ENCODE measurements around the gene GCNT4.

The GCNT4 gene

DNA sequence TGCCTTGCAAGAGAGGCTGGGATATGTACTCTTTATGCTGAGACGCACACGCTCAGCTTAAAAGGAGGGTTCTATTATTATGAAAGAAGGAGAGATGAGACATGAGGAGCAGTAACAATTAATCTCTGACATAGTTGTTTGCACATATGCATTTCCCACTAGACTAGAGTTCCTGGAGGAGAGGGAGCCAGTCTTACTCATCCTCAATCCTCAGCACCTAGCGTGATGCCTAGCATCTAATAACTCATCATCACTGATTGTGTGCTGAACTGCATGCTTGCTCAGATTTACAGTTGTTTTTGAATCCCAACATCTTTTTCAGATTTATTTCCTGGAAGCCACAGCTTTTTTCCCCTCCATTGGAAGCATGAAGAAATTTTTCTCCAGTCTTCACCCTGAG is 35.5 kb downstream of the GCNT4 start:
- TF ChIP-seq ZNF274 (IDR thresholded peaks at IDR 0.05; ENCODE audit: low read depth, low read length): no peak
- H3K4me3 ChIP-seq (ENCODE audit: low read length): no peak overlapping the region

DNA sequence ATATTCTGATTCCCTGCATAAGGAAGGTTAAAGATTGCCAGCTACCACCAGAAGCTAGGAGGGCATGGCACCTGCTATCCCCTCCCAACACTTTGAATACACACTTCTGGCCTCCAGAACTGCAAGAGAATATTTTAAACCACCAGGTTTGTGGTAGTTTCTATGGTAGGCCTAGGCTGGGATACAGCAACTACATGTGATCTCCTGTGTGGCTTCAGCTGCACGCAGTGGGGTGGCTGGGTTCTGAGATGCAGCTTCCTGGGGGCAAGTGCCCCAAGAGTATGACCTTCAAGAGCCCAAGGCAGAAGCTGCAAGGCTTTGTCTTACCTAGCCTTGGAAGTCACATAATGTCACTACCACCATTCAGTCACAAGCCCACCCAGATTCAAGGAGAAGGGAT is 39.6 kb downstream of the GCNT4 start:
- TF ChIP-seq ZNF274 (IDR thresholded peaks at IDR 0.05; ENCODE audit: low read depth, low read length): no peak
- no peak overlapping the region for H3K4me3 ChIP-seq (ENCODE audit: low read length)

DNA sequence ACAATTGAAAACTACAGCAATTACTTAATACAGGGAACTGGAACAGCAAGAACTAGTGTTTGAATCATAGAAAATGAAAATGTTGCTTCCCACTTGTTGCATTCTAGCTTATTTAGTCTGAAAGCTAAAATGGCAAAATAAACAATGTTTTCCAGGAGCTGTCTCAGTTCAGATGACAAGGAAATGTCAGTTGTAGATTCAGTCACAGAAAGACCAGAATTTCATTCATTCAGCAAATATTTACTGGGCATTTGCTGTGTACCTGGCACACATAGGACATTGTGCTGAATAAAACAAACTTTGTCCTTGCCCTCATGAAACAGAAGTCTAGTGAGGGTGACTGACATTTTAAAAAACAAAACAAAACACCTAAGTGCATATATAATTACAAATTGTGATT is 41.5 kb downstream of the GCNT4 start:
- no peak for TF ChIP-seq ZNF274 (IDR thresholded peaks at IDR 0.05; ENCODE audit: low read depth, low read length)
- H3K4me3 ChIP-seq (ENCODE audit: low read length): no peak overlapping the region

DNA sequence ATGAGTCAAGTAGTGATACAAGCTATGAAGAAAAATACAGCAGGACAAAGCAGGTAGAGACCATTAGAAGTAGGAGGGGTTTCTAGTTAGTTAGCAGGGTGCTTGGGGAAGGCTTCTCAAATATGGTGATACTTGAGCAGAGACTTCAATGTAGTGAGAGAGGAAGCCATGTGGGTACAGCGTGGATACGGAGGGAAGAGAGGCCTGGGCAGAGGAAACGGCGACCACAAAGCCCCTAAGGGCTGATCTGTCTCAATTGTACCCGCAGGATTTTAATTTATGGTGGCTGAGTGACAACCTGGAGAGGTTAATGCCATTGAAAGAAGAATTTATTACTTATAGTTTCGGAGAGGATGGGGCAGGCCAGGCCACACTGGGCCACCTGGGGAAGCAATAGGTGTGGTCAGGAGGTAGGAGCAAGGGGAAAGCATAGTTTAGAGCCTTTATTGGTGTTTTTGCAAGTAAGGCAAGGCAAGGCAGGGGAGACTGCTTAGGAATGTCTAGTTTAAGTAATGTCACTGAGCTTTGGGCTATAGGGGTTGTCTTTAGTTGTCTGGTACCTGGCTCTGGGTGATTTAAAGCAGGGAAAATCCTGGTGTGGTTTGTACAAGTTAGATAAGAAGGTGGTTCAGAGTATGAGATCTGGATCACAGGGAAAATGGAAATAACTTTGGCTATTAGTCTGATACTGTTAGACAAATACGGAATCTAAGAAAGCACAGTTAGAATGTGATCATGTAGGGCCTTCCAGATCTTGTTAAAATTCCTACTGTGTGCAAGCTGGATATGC is 42.6 kb downstream of the GCNT4 start:
- no peak for TF ChIP-seq ZNF274 (IDR thresholded peaks at IDR 0.05; ENCODE audit: low read depth, low read length)

DNA sequence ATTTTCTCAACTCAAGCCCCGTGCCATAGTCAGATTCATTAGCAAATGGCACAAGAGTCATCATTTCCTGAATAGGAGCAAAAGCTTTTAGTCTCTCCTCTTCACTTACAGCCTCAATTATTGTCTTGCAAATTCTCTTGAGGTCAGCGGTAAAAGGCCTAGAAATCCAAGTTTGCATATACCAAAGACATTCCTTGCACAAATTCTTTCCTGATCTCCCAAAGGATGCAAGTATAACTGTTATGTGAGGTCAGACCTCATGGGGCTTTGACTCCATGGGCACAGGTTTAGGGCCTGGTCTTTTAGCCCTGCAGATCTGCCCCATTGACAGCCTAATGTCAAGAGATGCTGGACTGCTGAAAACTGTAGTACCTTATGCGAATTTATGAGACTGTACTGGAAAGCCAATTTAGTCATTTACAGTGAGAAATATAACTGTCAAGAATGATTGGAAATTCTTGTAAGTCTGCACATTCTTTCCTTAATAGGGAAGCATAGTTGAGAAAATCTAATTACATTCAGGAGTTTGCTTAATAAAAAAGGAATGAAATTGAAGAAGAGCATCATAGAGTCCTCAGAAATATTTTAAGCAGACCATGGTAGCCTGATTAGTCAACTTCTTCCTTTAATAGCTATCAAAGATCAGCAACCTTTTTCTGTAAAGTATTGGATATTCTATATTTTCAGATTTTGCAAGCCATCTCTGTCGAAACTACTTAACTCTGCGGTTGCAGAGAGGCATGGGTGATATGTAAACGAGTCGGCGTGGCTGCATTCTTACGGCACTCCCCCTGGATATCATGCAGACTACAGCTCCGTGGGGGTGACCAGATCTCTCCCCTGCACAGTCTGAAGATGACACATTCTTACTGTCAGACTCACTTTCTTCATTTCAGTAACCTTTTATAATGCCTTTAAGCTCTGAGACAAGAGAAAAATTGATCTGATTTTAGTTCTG is 45.2 kb downstream of the GCNT4 start:
- no peak for TF ChIP-seq ZNF274 (IDR thresholded peaks at IDR 0.05; ENCODE audit: low read depth, low read length)

More for the DNA sequence above, 42.6 kb downstream of the GCNT4 start:
- no peak overlapping the region for H3K4me3 ChIP-seq (ENCODE audit: low read length)

DNA sequence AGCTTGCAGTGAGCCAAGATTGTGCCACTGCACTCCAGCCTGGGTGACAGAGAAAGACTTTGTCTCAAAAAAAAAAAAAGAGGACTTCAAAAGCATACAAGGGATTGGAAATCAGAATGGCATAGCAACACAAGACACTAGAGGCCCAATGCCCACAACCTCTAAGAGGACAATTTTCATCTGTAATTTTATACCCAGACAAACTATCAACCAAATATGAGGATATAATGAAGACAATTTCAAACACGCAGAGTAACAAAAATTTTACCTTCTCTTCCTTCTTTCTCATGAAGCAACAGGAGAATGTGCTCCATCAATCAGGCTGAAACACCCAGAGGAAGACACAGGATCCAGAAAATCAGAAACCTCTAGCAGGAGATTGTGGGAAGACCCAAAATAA is 46.8 kb downstream of the GCNT4 start:
- no peak overlapping the region for H3K4me3 ChIP-seq (ENCODE audit: low read length)
- TF ChIP-seq ZNF274 (IDR thresholded peaks at IDR 0.05; ENCODE audit: low read depth, low read length): no peak

More for the DNA sequence above, 45.2 kb downstream of the GCNT4 start:
- no peak overlapping the region for H3K4me3 ChIP-seq (ENCODE audit: low read length)
